Activated T-helper 9 cell treated with anti-CD3 and anti-CD28 coated beads, Interleukin-2, amount 50 U/mL, for 16 hours (primary cell): ENCODE data around the gene SNAPC4.
"Not testable (repeated sequence)": the region's sequence is repeated elsewhere in the genome, so short reads cannot be mapped to it uniquely, and the experiment has no call there.

Source experiments
- DNase-seq: peaks from one replicate; pipeline ENCODE4 v3.0.0-alpha.2; 2020; ENCODE audit warnings: low read depth

Gene SNAPC4

GRCh38 chr9:136407911-136408310, 7.9 kb upstream of the SNAPC4 start:
- DNase-seq = no peak

GRCh38 chr9:136407061-136407460, 7.1 kb upstream of the SNAPC4 start:
- DNase-seq = not testable (repeated sequence)

GRCh38 chr9:136405904-136406303, 5.9 kb upstream of the SNAPC4 start:
- not testable (repeated sequence) for DNase-seq

GRCh38 chr9:136405481-136405880, 5.5 kb upstream of the SNAPC4 start:
- DNase-seq = no peak

GRCh38 chr9:136404801-136405136, 4.8 kb upstream of the SNAPC4 start:
- DNase-seq = no peak

- DNase-seq = peak; percentile 28
Measured at GRCh38 chr9:136403915-136404800, 4.2 kb upstream of the SNAPC4 start.

- DNase-seq = peak; percentile 61
Measured at GRCh38 chr9:136403538-136403914, 3.6 kb upstream of the SNAPC4 start.

- no peak for DNase-seq
Measured at GRCh38 chr9:136402067-136402466, 2.1 kb upstream of the SNAPC4 start.

GRCh38 chr9:136401173-136401922, 1.4 kb upstream of the SNAPC4 start:
- no peak for DNase-seq

GRCh38 chr9:136399176-136400037, 563 bp downstream of the SNAPC4 start:
- peak; percentile 30 for DNase-seq

- no peak for DNase-seq
Measured at GRCh38 chr9:136398286-136398685, 1.7 kb downstream of the SNAPC4 start.

GRCh38 chr9:136397643-136398042, 2.3 kb downstream of the SNAPC4 start:
- DNase-seq = no peak

- no peak for DNase-seq
Measured at GRCh38 chr9:136396219-136396515, 3.8 kb downstream of the SNAPC4 start.

GRCh38 chr9:136395345-136396218, 4.4 kb downstream of the SNAPC4 start:
- no peak for DNase-seq

- DNase-seq = no peak
Measured at GRCh38 chr9:136395020-136395340, 5.0 kb downstream of the SNAPC4 start.

- DNase-seq = no peak
Measured at GRCh38 chr9:136394312-136395019, 5.5 kb downstream of the SNAPC4 start.

GRCh38 chr9:136393531-136393930, 6.4 kb downstream of the SNAPC4 start:
- DNase-seq = no peak

GRCh38 chr9:136392538-136393449, 7.2 kb downstream of the SNAPC4 start:
- DNase-seq = no peak

GRCh38 chr9:136391737-136392537, 8.0 kb downstream of the SNAPC4 start:
- no peak for DNase-seq
